H9 (cell line): ENCODE data around the gene TCF7L2. TPM values are rescaled to one million over a fixed set of nuclear protein-coding genes. Genes with fewer than 3 reads are reported as not detected.
A peak's percentile ranks its signal among the peaks of the same experiment; 100 is the strongest.

Experiments
- DNase-seq: peaks from one replicate; pipeline ENCODE4 v3.0.0-alpha.2; 2017
- H2AFZ ChIP-seq: one replicate; pipeline ENCODE4 v1.6.1; 2013; ENCODE audit warnings: mild to moderate bottlenecking, low read length, control low read depth, moderate library complexity
- H2AK5ac ChIP-seq: 2 replicates; pipeline ENCODE4 v1.6.1; 2013; ENCODE audit warnings: low read length, control low read depth, mixed read lengths; ENCODE audit not compliant: insufficient read length
- H2BK120ac ChIP-seq: one replicate; pipeline ENCODE4 v1.6.1; 2013; ENCODE audit warnings: low read depth, mild to moderate bottlenecking, low read length, control low read depth, inconsistent platforms; ENCODE audit not compliant: poor library complexity, severe bottlenecking
- H2BK12ac ChIP-seq: 2 replicates; pipeline ENCODE4 v1.6.1; 2013; ENCODE audit warnings: low read length, control low read depth, mixed read lengths, low read depth; ENCODE audit not compliant: insufficient read length
- H2BK15ac ChIP-seq: 2 replicates; pipeline ENCODE4 v1.6.1; 2013; ENCODE audit warnings: low read depth, low read length, control low read depth
- H2BK20ac ChIP-seq: one replicate; pipeline ENCODE4 v1.6.1; 2013; ENCODE audit warnings: low read depth, mild to moderate bottlenecking, low read length, control low read depth, inconsistent platforms; ENCODE audit not compliant: poor library complexity, severe bottlenecking
- H2BK5ac ChIP-seq: 2 replicates; pipeline ENCODE4 v1.6.1; 2013; ENCODE audit warnings: low read length, control low read depth, mixed read lengths; ENCODE audit not compliant: insufficient read length
- H3K14ac ChIP-seq: 2 replicates; pipeline ENCODE4 v1.6.1; 2013; ENCODE audit warnings: low read length, control low read depth; ENCODE audit not compliant: insufficient read depth
- H3K18ac ChIP-seq: 2 replicates; pipeline ENCODE4 v1.6.1; 2013; ENCODE audit warnings: low read depth, mild to moderate bottlenecking, mixed read lengths, low read length, control low read depth; ENCODE audit not compliant: insufficient read length
- H3K23ac ChIP-seq: 2 replicates; pipeline ENCODE4 v1.6.1; 2013; ENCODE audit warnings: low read length, control low read depth, mixed read lengths, low read depth; ENCODE audit not compliant: insufficient read length
- H3K23me2 ChIP-seq: 2 replicates; pipeline ENCODE4 v1.6.1; 2013; ENCODE audit warnings: low read depth, mild to moderate bottlenecking, mixed read lengths, low read length, control low read depth; ENCODE audit not compliant: insufficient read length, poor library complexity, severe bottlenecking
- H3K27ac ChIP-seq: 2 replicates; pipeline ENCODE4 v1.5.1; 2013; ENCODE audit warnings: low read length, control low read depth, mixed read lengths, low read depth; ENCODE audit not compliant: insufficient read length
- H3K27me3 ChIP-seq: 2 replicates; pipeline ENCODE4 v1.6.1; 2013; ENCODE audit warnings: low read length, control low read depth, inconsistent platforms; ENCODE audit not compliant: insufficient read depth
- H3K4ac ChIP-seq: 2 replicates; pipeline ENCODE4 v1.6.1; 2013; ENCODE audit warnings: low read depth, mild to moderate bottlenecking, control low read depth, inconsistent platforms, low read length, moderate library complexity
- H3K4me1 ChIP-seq: 2 replicates; pipeline ENCODE4 v1.6.1; 2013; ENCODE audit warnings: low read length, control low read depth, inconsistent platforms; ENCODE audit not compliant: insufficient read depth
- H3K4me2 ChIP-seq: 2 replicates; pipeline ENCODE4 v1.6.1; 2013; ENCODE audit warnings: low read length, control low read depth, mixed read lengths; ENCODE audit not compliant: insufficient read length, insufficient read depth
- H3K56ac ChIP-seq: 2 replicates; pipeline ENCODE4 v1.6.1; 2013; ENCODE audit warnings: low read depth, mild to moderate bottlenecking, mixed read lengths, low read length, control low read depth; ENCODE audit not compliant: insufficient read length
- H3K79me1 ChIP-seq: 2 replicates; pipeline ENCODE4 v1.6.1; 2013; ENCODE audit warnings: low read depth, mild to moderate bottlenecking, moderate library complexity, low read length, control low read depth, inconsistent platforms; ENCODE audit not compliant: insufficient read depth, poor library complexity, severe bottlenecking
- H3K79me2 ChIP-seq: 2 replicates; pipeline ENCODE4 v1.6.1; 2013; ENCODE audit warnings: low read length, control low read depth, inconsistent platforms; ENCODE audit not compliant: insufficient read depth
- H3K9ac ChIP-seq: 2 replicates; pipeline ENCODE4 v1.6.1; 2013; ENCODE audit warnings: low read length, control low read depth, mixed read lengths; ENCODE audit not compliant: insufficient read length; ENCODE audit errors: extremely low read depth
- H3K9me3 ChIP-seq: one replicate; pipeline ENCODE4 v1.6.1; 2013; ENCODE audit warnings: low read depth, low read length, inconsistent platforms; ENCODE audit not compliant: control insufficient read depth
- H3T11ph ChIP-seq: one replicate; pipeline ENCODE4 v1.6.1; 2013; ENCODE audit warnings: mild to moderate bottlenecking, low read length, control low read depth, inconsistent platforms
- H4K20me1 ChIP-seq: one replicate; pipeline ENCODE4 v1.6.1; 2013; ENCODE audit not compliant: control insufficient read depth, insufficient read length, insufficient read depth
- H4K5ac ChIP-seq: 2 replicates; pipeline ENCODE4 v1.6.1; 2013; ENCODE audit warnings: low read depth, mild to moderate bottlenecking, mixed read lengths, low read length, control low read depth; ENCODE audit not compliant: insufficient read length
- H4K8ac ChIP-seq: replicated peaks from 2 replicates; pipeline ENCODE4 v1.6.1; 2013; ENCODE audit warnings: low read length, control low read depth, mixed read lengths, low read depth; ENCODE audit not compliant: insufficient read length
- H4K91ac ChIP-seq: 2 replicates; pipeline ENCODE4 v1.6.1; 2013; ENCODE audit warnings: low read depth, mild to moderate bottlenecking, moderate library complexity, mixed read lengths, low read length, control low read depth; ENCODE audit not compliant: insufficient read length
- H3K27ac Mint-ChIP-seq, 3 experiments: 2 replicates in 2 of 3; 3 replicates in 1 of 3; pipeline ENCODE4 v1.8.0; 2020 to 2021; ENCODE audit warnings: mixed read lengths in 3 of 3, mild to moderate bottlenecking in 1 of 3, moderate library complexity in 1 of 3
- H3K27me3 Mint-ChIP-seq: 2 replicates; pipeline ENCODE4 v1.8.0; 2021; ENCODE audit warnings: low read depth, mild to moderate bottlenecking, moderate library complexity, mixed read lengths
- H3K36me3 Mint-ChIP-seq, 3 experiments: 2 replicates in 2 of 3; 3 replicates in 1 of 3; pipeline ENCODE4 v1.8.0; 2020 to 2021; ENCODE audit warnings: low read depth in 3 of 3, mixed read lengths in 3 of 3; ENCODE audit not compliant: insufficient read depth in 1 of 3
- H3K4me1 Mint-ChIP-seq, 2 experiments: 2 replicates each; pipeline ENCODE4 v1.8.0; 2020; ENCODE audit warnings: mixed read lengths in 2 of 2
- H3K4me3 Mint-ChIP-seq, 2 experiments: 2 replicates in 1 of 2; 3 replicates in 1 of 2; pipeline ENCODE4 v1.8.0; 2020 to 2021; ENCODE audit warnings: mild to moderate bottlenecking in 2 of 2, mixed read lengths in 2 of 2, moderate library complexity in 1 of 2
- H3K9me3 Mint-ChIP-seq, 2 experiments: 2 replicates in 1 of 2; 3 replicates in 1 of 2; pipeline ENCODE4 v1.8.0; 2020; ENCODE audit warnings: mild to moderate bottlenecking in 2 of 2, mixed read lengths in 2 of 2, moderate library complexity in 1 of 2
- CTCF ChIP-seq: fragments of 200-600 bp; sonication (generic); conservative IDR thresholded peaks from 3 replicates; pipeline ENCODE4 v1.8.0; 2021; ENCODE audit warnings: antibody characterized with exemption, mild to moderate bottlenecking
- whole genome bisulfite sequencing: extraction: QIAGEN DNeasy Blood & Tissue Kit; methylation state at CpG from one replicate; pipeline ENCODE4 v1.1.7; 2013; ENCODE audit warnings: missing lambda C conversion rate, low lambda C conversion rate, mixed read lengths; ENCODE audit not compliant: insufficient read length; ENCODE audit errors: extremely low coverage; 5-methylcytosine and 5-hydroxymethylcytosine counted together
- total RNA-seq: library from RNA; stranded (reverse); gene quantifications from 2 replicates; pipeline ENCODE4 v1.2.1, GENCODE V29; 2021

TCF7L2 gene
- total RNA-seq, 1 experiment from 2014 or later: 71.1 TPM

- Histone ChIP-seq H3K27me3 (no peaks in the 10 kb centered on the region), H3K23ac (no peak overlapping the region), H4K91ac (no peak overlapping the region), H3K79me1 (peaks cover 3% of the 10 kb centered on the region), H3K14ac (no peak overlapping the region), H3T11ph (no peak overlapping the region), H3K4ac (no peak overlapping the region), H3K9me3 (no peaks in the 10 kb centered on the region), H2BK12ac (no peak overlapping the region), H2BK20ac (no peak overlapping the region), H3K9ac (no peak overlapping the region), H3K18ac (no peak overlapping the region), H4K8ac (no peak overlapping the region), H2BK15ac (no peak overlapping the region), H3K27ac (no peak overlapping the region), H2BK120ac (no peak overlapping the region), H3K4me1 (peaks cover 37% of the 10 kb centered on the region; the same call in 1 of the 2 replicates), H2BK5ac (no peak overlapping the region), H2AK5ac (no peak overlapping the region), H3K23me2 (no peaks in the 10 kb centered on the region), H3K56ac (no peak overlapping the region), H2AFZ (no peak overlapping the region), H4K5ac (no peak overlapping the region), H3K79me2 (peaks cover 9% of the 10 kb centered on the region; the same call in 1 of the 2 replicates), H4K20me1 (no peaks in the 10 kb centered on the region), H3K4me2 (no peak overlapping the region)
- H3K27me3 Mint-ChIP-seq: no peaks in the 10 kb centered on the region
- no peak for TF ChIP-seq CTCF
- H3K4me3 Mint-ChIP-seq: peak overlapping the region in 1 of 2 experiments; percentile 66; a peak in 3 of 5 replicates
- H3K9me3 Mint-ChIP-seq: no peaks in the 10 kb centered on the region
- DNase-seq: peak; percentile 56
- peak overlapping the region; percentile 69 to 94 (median 85) for H3K27ac Mint-ChIP-seq
- H3K36me3 Mint-ChIP-seq: peaks cover 0 to 7% (median 4%) of the 10 kb centered on the region in 3 experiments; a peak in 4 of 7 replicates
- no CpG with 5 or more reads among the region's 11 CpGs for WGBS
- peaks cover 94 to 100% of the 10 kb centered on the region in 2 experiments for H3K4me1 Mint-ChIP-seq
These were observed 182.6 kb downstream of the TCF7L2 start for GRCh38 chr10:113132591-113133121.
